Measurements from ENCODE around the gene DDX5.
"Not testable (repeated sequence)": the region's sequence is repeated elsewhere in the genome, so short reads cannot be mapped to it uniquely, and the experiment has no call there.

GRCh38 chr17:64466834-64467233, 39.3 kb downstream of the DDX5 start:
- TF ChIP-seq EZH2 (conservative IDR thresholded peaks at IDR 0.05; ENCODE audit: low read depth, low read length); RBFOX2 (IDR thresholded peaks at IDR 0.05; ENCODE audit: low read depth, low read length); ZNF724P (CRISPR knock-in tag; IDR thresholded peaks at IDR 0.05; ENCODE audit: borderline replicate concordance); ZFP41 (CRISPR knock-in tag; IDR thresholded peaks at IDR 0.05; ENCODE audit: borderline replicate concordance): not testable (repeated sequence)

Data from HepG2 (cell line).